Uterus (tissue), 2 donors: ENCODE results near the gene NBR1.

Experiments used
- CTCF ChIP-seq, 4 experiments: fragments of 200-600 bp in 2 of 4; fragments of 450-650 bp in 2 of 4; sonication (generic) in 2 of 4; IDR thresholded peaks; one replicate each; pipeline ENCODE4 v1.5.1; 2016 to 2019; ENCODE audit warnings: antibody characterized with exemption in 4 of 4, mild to moderate bottlenecking in 2 of 4, moderate library complexity in 1 of 4
- POLR2A ChIP-seq, 2 donors: fragments of 450-650 bp; IDR thresholded peaks; one replicate each; pipeline ENCODE4 v1.6.1; 2016; ENCODE audit warnings: antibody characterized with exemption in 2 of 2, mild to moderate bottlenecking in 1 of 2, moderate library complexity in 1 of 2

- TF ChIP-seq POLR2A (IDR thresholded peaks at IDR 0.05) (no peak), CTCF (IDR thresholded peaks at IDR 0.05) (no peak)
Observed at GRCh38 chr17:43142153-43142552, 28.9 kb upstream of the NBR1 start.
